SK-N-SH treated with all-trans-retinoic acid at 6 μM for 48 hours (cell line): ENCODE results near the gene DPF3.

Experiments
- ATAC-seq: fragments of 200-7000 bp; cut with Tn5 transposase; 3 replicates; pipeline ENCODE4 v1.9.1; 2020; ENCODE audit warnings: mild to moderate bottlenecking, moderate library complexity
- BACH2 ChIP-seq: fragments of 250-450 bp; sonication (Bioruptor Pico); IDR thresholded peaks from 2 replicates; pipeline ENCODE4 v1.9.0; 2021; ENCODE audit warnings: mild to moderate bottlenecking, borderline replicate concordance
- CSDC2 ChIP-seq: fragments of 250-450 bp; sonication (Bioruptor Pico); IDR thresholded peaks from 2 replicates; pipeline ENCODE4 v1.5.0; 2020; ENCODE audit warnings: mild to moderate bottlenecking, moderate library complexity
- ESRRG ChIP-seq: fragments of 250-450 bp; sonication (Bioruptor Pico); IDR thresholded peaks from 2 replicates; pipeline ENCODE4 v1.6.1; 2021; ENCODE audit warnings: mild to moderate bottlenecking
- ISL1 ChIP-seq: fragments of 250-450 bp; sonication (Bioruptor Pico); IDR thresholded peaks from 2 replicates; pipeline ENCODE4 v2.1.2; 2022; ENCODE audit warnings: mild to moderate bottlenecking, moderate library complexity
- RARB ChIP-seq: fragments of 250-450 bp; sonication (Bioruptor Pico); IDR thresholded peaks from 2 replicates; pipeline ENCODE4 v1.8.0; 2021; ENCODE audit warnings: mild to moderate bottlenecking, moderate library complexity
- TCF4 ChIP-seq: fragments of 250-450 bp; sonication (Bioruptor Pico); IDR thresholded peaks from 2 replicates; pipeline ENCODE4 v1.8.0; 2021; ENCODE audit warnings: mild to moderate bottlenecking, moderate library complexity, borderline replicate concordance
- ZC3H10 ChIP-seq: fragments of 250-450 bp; sonication (Bioruptor Pico); IDR thresholded peaks from 2 replicates; pipeline ENCODE4 v1.5.1; 2021; ENCODE audit warnings: mild to moderate bottlenecking, moderate library complexity
- ZFP3 ChIP-seq: fragments of 250-450 bp; sonication (Bioruptor Pico); IDR thresholded peaks from 2 replicates; pipeline ENCODE4 v1.5.0; 2020; ENCODE audit warnings: mild to moderate bottlenecking, moderate library complexity
- ZFP30 ChIP-seq: fragments of 450-650 bp; formaldehyde crosslinking; IDR thresholded peaks from 2 replicates; pipeline ENCODE4 v1.5.0; 2022; ENCODE audit warnings: mild to moderate bottlenecking, moderate library complexity
- ZNF8 ChIP-seq: fragments of 450-650 bp; formaldehyde crosslinking; IDR thresholded peaks from 2 replicates; pipeline ENCODE4 v1.5.0; 2020; ENCODE audit warnings: mild to moderate bottlenecking, moderate library complexity
- TF ChIP-seq, protein P1 (sequence below): fragments of 250-450 bp; sonication (Bioruptor Pico); IDR thresholded peaks from 2 replicates; pipeline ENCODE4 v1.5.0; 2020; ENCODE audit warnings: mild to moderate bottlenecking, moderate library complexity
- TF ChIP-seq, protein P2 (sequence below): fragments of 250-450 bp; sonication (Bioruptor Pico); IDR thresholded peaks from 2 replicates; pipeline ENCODE4 v1.5.1; 2021; ENCODE audit warnings: mild to moderate bottlenecking, moderate library complexity
- TF ChIP-seq, protein P3 (sequence below): fragments of 250-450 bp; sonication (Bioruptor Pico); IDR thresholded peaks from 2 replicates; pipeline ENCODE4 v1.5.1; 2020; ENCODE audit warnings: low read depth, mild to moderate bottlenecking, moderate library complexity
- TF ChIP-seq, protein P4 (sequence below): fragments of 250-450 bp; sonication (Bioruptor Pico); IDR thresholded peaks from 2 replicates; pipeline ENCODE4 v1.8.0; 2020; ENCODE audit warnings: mild to moderate bottlenecking, moderate library complexity, borderline replicate concordance

DPF3 gene

DNA sequence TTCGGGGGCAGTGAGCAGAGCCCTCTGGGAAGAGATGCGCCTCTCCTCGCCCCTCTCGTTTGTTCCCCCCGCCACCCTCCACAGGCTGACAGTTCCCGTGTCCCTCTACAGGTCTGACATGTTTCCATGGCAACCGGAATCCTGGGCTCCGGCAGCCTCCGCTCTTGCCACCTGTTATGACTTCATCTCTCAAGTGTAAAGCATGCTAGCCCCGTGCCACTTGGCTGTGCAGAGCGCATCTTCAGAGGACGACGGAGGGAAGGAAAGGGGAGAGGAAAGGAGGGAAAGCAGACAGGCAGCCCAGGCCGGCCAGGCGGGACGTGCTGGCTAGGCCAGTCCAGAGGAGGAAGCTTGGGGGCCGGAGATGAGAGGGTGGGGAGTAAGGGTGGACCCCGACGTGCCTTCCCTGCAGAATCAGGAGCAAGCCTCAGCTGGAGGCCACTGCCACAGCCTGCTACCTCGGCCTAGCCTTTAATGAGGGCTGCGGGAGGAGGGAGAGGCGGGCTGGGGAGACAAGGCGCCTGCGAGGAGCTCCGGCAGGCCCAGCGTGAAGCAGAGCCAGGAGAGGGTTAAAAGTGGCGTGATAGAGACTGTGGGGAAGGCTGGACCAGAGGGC lies 214.3 kb downstream of the DPF3 start:
- no peak for ATAC-seq
- TF ChIP-seq, protein P1, sequence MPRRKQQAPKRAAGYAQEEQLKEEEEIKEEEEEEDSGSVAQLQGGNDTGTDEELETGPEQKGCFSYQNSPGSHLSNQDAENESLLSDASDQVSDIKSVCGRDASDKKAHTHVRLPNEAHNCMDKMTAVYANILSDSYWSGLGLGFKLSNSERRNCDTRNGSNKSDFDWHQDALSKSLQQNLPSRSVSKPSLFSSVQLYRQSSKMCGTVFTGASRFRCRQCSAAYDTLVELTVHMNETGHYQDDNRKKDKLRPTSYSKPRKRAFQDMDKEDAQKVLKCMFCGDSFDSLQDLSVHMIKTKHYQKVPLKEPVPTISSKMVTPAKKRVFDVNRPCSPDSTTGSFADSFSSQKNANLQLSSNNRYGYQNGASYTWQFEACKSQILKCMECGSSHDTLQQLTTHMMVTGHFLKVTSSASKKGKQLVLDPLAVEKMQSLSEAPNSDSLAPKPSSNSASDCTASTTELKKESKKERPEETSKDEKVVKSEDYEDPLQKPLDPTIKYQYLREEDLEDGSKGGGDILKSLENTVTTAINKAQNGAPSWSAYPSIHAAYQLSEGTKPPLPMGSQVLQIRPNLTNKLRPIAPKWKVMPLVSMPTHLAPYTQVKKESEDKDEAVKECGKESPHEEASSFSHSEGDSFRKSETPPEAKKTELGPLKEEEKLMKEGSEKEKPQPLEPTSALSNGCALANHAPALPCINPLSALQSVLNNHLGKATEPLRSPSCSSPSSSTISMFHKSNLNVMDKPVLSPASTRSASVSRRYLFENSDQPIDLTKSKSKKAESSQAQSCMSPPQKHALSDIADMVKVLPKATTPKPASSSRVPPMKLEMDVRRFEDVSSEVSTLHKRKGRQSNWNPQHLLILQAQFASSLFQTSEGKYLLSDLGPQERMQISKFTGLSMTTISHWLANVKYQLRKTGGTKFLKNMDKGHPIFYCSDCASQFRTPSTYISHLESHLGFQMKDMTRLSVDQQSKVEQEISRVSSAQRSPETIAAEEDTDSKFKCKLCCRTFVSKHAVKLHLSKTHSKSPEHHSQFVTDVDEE (CRISPR knock-in tag), result no peak
- no peak for TF ChIP-seq ISL1 (CRISPR knock-in tag)
- TF ChIP-seq ZFP30 (CRISPR knock-in tag), result no peak
- TF ChIP-seq ESRRG (CRISPR knock-in tag), result no peak
- no peak for TF ChIP-seq BACH2 (CRISPR knock-in tag)
- no peak for TF ChIP-seq RARB
- TF ChIP-seq, protein P2, sequence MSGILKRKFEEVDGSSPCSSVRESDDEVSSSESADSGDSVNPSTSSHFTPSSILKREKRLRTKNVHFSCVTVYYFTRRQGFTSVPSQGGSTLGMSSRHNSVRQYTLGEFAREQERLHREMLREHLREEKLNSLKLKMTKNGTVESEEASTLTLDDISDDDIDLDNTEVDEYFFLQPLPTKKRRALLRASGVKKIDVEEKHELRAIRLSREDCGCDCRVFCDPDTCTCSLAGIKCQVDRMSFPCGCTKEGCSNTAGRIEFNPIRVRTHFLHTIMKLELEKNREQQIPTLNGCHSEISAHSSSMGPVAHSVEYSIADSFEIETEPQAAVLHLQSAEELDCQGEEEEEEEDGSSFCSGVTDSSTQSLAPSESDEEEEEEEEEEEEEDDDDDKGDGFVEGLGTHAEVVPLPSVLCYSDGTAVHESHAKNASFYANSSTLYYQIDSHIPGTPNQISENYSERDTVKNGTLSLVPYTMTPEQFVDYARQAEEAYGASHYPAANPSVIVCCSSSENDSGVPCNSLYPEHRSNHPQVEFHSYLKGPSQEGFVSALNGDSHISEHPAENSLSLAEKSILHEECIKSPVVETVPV, result no peak
- no peak for TF ChIP-seq ZC3H10 (CRISPR knock-in tag)

DNA sequence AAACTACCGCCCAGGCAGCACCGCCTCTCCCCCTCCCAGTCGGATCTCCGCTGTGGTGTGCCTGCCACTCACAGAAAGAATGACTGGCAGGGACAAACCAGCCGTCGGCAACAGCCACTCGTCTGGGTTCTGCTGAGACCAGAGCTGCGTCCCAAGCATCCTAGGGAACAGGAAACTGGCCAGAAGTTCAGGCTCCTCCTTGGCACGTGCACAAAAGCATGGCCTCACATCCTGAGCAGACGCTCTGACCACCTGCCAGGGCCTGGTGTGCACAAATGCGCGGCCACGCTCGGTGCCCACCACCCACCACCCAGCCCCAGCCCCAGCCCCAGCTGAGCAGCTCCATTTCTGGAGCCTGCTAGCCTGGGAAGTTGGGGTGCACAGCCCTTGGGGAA lies 214.8 kb downstream of the DPF3 start:
- TF ChIP-seq RARB, result no peak
- TF ChIP-seq, protein P2, result no peak
- TF ChIP-seq, protein P1 (CRISPR knock-in tag), result no peak
- TF ChIP-seq, protein P3, sequence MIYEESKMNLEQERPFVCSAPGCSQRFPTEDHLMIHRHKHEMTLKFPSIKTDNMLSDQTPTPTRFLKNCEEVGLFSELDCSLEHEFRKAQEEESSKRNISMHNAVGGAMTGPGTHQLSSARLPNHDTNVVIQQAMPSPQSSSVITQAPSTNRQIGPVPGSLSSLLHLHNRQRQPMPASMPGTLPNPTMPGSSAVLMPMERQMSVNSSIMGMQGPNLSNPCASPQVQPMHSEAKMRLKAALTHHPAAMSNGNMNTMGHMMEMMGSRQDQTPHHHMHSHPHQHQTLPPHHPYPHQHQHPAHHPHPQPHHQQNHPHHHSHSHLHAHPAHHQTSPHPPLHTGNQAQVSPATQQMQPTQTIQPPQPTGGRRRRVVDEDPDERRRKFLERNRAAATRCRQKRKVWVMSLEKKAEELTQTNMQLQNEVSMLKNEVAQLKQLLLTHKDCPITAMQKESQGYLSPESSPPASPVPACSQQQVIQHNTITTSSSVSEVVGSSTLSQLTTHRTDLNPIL (CRISPR knock-in tag), result no peak
- TF ChIP-seq ISL1 (CRISPR knock-in tag), result no peak
- TF ChIP-seq CSDC2 (CRISPR knock-in tag), result no peak
- TF ChIP-seq ZNF8 (CRISPR knock-in tag), result no peak
- ATAC-seq, result peak; percentile 29; the same call in 1 of the 3 replicates

DNA sequence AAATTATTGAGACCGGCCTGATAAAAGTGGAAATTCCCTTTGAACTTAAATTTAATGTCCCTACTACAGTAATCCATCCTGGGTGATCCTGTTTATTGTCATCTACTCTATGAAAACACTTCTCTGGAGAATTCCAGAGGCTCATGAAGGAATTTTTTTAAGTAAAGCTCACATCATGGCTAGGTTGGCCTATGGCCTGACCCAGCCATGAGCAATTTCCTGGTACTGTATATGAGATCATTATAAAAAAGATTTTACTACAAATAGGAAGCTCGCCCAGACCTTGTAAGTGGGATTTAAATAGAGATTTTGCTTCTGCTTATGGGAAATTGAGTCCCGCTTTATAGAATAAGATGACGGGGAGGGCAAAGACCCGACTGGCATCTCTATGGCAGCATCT lies 215.5 kb downstream of the DPF3 start:
- TF ChIP-seq ZC3H10 (CRISPR knock-in tag) (no peak), TCF4 (CRISPR knock-in tag) (no peak), CSDC2 (CRISPR knock-in tag) (no peak), ZFP3 (CRISPR knock-in tag) (no peak)
- TF ChIP-seq, protein P4, sequence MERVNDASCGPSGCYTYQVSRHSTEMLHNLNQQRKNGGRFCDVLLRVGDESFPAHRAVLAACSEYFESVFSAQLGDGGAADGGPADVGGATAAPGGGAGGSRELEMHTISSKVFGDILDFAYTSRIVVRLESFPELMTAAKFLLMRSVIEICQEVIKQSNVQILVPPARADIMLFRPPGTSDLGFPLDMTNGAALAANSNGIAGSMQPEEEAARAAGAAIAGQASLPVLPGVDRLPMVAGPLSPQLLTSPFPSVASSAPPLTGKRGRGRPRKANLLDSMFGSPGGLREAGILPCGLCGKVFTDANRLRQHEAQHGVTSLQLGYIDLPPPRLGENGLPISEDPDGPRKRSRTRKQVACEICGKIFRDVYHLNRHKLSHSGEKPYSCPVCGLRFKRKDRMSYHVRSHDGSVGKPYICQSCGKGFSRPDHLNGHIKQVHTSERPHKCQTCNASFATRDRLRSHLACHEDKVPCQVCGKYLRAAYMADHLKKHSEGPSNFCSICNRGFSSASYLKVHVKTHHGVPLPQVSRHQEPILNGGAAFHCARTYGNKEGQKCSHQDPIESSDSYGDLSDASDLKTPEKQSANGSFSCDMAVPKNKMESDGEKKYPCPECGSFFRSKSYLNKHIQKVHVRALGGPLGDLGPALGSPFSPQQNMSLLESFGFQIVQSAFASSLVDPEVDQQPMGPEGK (CRISPR knock-in tag), result no peak
- TF ChIP-seq, all 23 proteins: peak for 0
- ATAC-seq, result peak; percentile 34; the same call in 1 of the 3 replicates

DNA sequence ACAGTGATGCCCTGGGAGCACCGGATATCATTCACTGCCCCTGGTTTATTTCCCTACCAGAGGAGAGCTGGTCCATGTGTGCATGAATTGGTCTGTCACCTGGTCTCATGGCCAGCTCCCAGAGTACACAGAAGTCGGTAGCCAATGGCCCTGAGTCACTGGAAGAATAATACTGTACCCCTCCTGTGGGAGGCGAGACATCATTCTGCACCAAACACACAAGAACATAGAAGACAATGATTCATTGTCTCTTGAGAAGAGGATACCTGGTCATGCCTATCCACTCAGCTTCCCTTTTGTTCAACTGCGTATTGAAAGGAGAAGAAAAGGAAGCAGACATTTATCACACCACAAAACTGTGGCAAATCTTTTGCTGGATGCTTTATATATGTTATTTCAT lies 216.2 kb downstream of the DPF3 start:
- no peak for ATAC-seq

More for the DNA sequence above, 216.2 kb downstream of the DPF3 start:
- no peak for TF ChIP-seq TCF4 (CRISPR knock-in tag)
